Amygdala (tissue), 56 donors: ENCODE data around the gene TMCC2.
A peak's percentile ranks its signal among the peaks of the same experiment; 100 is the strongest.
"Not testable (repeated sequence)": the region's sequence is repeated elsewhere in the genome, so short reads cannot be mapped to it uniquely, and the experiment has no call there.

Experiments
- DNase-seq, 56 donors: peaks; one replicate each; lab custom pipeline; 2025; lab: John Stamatoyannopoulos, UW

TMCC2 gene

DNA sequence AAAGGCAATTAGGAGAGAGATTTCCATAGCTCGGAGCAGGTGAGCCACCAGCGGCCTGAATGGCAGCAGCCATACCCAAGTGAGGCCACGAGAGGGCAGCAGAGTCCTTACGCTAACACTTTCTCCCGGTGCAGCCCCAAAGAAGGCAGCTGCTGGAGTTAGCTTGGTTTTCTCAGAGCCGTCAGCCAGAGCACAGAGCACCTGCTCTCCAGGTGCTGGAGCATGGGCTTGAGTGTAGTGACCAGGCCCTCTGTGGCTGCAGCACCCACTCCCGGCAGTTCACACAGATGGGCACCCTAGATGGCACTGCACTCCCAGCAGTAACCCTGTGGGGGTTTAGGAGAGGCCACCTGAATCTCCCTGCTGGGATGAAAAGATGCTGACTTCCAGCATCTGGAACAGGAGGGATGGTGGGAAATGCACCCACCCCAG lies 45.8 kb downstream of the TMCC2 start:
- DNase-seq, result peak in 53 of 56 donors; percentile 21 to 91 (median 73)

DNA sequence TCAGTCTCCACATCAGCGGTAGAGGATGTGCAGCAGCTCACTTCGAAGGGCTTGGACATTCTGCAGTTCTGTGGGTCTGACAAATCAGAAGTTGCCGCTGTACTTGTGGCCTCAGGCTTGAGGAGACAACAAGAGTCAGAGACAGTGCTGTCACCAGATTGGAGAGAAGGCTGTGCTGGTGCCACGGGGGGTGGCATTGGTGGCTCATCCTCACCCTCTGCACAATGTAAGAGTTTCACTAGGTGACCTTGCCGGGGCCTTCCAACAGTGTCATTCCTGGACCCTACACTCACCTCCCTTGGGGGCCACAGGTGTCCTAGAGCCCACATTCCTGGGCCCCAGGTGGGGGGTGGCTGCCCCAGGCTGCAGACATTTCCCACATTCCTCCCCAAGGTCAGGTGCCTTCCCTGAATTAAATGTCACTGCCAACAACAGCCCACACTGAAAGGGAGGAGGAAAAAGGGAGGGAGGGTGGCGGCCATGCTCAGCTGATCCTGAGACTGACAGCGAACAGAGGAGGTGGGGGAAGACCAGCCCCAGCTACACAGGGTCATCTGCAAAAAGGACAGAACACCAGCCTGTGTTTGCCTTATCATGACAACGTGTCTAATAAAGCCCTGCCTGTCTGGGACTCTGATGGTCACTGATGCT lies 46.4 kb downstream of the TMCC2 start:
- no peak for DNase-seq

DNA sequence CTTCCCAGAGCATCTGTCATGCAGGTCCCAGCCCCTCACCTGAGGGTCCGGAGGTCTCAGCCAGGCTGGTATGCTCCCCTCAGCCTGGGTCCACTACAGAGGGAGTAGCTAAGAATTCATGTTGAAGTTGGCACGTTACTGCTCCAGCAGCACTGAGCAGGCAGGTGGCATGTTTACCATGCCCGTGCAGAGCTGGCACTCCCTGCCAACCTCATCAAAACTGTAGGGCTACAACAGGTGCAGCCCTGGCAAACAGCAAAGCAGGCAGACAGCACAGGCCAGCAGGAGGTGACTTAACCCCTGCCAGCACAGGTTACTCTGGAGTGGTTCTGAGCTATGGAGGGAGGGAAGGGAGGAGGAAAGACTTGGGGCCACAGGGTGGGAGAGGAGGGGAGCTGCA lies 47.4 kb downstream of the TMCC2 start:
- no peak for DNase-seq

DNA sequence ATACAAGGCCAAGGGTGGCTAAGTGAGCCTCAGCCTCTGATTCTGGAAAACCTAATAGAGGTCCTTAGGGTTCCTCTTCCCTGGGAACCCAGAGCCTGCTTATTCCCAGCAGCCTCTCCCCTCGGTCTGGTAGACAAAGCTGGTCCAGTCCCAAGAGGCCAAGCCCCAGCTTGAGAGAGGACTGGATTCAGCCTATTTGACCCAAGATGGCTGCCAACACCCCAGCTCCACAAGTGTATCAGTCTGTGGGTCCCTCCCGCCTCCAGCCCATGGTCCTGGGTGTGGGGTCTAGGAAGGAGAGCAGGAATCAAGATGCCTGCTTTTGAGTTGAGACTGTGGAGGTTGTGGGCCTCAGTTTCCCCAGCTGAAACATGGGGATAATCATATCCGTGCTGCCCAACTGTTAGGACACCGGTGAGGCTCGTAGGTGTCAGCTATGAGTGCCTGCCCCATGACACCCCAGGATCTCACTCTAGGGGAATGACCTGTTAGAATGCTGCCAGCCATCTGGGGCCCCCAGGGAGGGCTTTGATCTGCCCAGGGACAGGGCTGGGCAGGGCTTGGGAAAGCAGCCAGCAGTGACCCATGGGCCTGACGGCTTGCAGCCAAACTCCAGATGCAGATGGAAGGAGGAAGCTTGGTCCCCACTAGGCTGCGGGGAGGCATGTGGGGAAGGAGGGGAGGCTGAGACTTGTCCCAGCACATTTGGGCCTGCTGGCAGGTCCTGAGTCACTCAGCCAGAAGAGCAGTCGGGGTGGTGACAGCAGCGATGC lies 48.4 kb downstream of the TMCC2 start:
- peak in 24 of 56 donors; percentile 10 to 80 (median 38) for DNase-seq

GRCh38 chr1:205276689-205277065 lies 48.9 kb downstream of the TMCC2 start:
- DNase-seq, result no peak

DNA sequence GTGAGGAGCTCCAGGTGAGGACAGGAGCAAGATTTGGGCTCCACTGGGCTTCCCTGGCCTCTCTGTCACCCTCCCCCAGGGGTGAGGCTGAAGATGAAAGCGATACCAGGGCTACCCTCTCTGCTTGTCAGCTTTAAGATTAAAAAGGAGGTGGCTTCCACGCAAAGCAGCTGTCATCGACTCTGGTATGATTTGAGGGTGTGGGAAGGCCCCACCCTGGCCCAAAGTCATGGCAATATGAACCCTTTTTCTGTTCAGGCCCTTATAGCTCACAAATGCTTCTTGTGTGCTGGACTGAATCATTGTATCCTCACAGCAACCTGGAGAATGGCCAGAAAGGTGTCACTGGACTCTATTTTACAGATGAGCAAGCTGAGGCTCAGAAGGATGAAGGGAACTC lies 52.2 kb downstream of the TMCC2 start:
- DNase-seq, result no peak

DNA sequence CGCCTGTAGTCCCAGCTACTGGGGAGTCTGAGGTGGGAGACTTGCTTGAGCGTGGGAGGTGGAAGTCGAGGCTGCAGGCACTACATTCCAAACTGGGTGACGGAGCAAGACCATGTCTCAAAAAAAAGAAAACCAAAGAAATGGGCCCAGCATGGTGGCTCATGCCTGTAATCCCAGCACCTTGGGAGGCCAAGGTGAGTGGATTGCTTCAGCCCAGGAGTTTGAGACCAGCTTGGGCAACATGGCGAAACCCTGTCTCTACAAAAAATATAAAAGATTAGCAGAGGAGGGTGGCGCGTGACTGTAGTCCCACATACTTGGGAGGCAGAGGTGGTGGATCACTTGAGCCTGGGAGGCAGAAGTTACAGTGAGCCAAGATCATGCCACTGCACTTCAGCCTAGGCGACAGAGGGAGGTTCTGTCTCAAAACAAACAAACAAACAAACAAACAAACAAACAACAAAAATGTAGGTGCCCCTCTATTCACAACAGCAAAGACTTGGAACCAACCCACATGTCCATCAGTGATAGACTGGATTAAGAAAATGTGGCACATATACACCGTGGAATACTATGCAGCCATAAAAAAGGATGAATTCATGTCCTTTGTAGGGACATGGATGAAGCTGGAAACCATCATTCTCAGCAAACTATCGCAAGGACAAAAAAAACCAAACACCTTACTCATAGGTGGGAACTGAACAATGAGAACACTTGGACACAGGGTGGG lies 53.1 kb downstream of the TMCC2 start:
- DNase-seq, result not testable (repeated sequence)

- no peak for DNase-seq
These were observed 55.8 kb downstream of the TMCC2 start for GRCh38 chr1:205283270-205284147.

- DNase-seq, result peak in 54 of 56 donors; percentile 22 to 93 (median 80)
These were observed 56.8 kb downstream of the TMCC2 start for GRCh38 chr1:205284420-205285144.

DNA sequence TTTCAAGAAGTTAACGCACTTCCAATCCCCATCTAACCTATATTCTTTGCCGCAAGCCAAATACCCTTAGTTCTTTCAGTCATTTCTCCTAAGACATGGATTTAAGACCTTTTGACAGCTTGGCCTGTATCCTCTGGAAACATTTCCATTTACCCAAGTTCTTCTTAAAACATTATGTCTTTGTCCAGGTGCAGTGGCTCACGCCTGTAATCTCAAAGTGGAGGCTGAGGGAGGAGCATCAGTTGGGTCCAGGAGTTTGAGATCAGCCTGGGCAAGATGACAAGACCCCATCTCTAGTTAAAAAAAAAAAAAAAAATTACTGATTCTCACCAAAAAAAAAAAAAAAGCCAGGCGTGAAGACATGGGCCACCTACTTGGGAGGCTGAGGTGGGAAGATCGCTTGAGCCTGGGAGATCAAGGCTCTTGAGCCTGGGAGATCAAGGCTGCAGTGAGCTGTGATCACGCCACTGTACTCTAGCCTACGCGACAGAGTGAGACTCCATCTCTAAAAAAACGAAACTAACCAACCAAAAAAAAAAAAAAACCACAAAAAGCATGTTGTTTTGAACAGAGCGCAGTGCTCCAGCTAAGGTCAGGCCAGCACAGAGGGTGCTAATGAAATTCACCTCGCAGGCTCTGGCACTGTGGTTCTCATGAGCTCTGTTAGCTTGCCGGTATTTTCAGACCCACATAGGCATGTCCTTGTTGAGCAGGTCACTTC lies 57.8 kb downstream of the TMCC2 start:
- no peak for DNase-seq

- no peak for DNase-seq
These were observed 58.7 kb downstream of the TMCC2 start for GRCh38 chr1:205286335-205286950.

- DNase-seq, result no peak
These were observed 59.3 kb downstream of the TMCC2 start for GRCh38 chr1:205287076-205287475.

GRCh38 chr1:205287767-205288559 lies 60.2 kb downstream of the TMCC2 start:
- peak in 24 of 56 donors; percentile 8 to 72 (median 26) for DNase-seq

DNA sequence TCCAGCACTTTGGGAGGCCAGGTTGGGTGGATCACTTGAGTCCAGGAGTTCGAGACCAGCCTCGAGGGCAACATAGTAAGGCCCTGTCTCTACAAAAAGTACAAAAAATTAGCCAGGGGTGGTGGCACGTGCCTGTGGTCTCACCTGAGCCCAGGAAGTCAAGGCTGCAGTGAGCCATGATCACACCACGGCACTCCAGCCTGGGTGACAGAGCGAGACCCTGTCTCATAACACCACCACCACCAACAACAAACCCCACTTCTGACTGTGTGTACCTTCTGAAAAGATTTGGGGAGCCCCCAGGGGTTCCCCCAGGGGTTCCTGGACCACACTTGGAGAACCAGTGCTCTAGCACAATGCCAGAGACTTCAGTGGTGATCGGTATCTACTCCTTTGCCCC lies 63.9 kb downstream of the TMCC2 start:
- DNase-seq, result no peak

DNA sequence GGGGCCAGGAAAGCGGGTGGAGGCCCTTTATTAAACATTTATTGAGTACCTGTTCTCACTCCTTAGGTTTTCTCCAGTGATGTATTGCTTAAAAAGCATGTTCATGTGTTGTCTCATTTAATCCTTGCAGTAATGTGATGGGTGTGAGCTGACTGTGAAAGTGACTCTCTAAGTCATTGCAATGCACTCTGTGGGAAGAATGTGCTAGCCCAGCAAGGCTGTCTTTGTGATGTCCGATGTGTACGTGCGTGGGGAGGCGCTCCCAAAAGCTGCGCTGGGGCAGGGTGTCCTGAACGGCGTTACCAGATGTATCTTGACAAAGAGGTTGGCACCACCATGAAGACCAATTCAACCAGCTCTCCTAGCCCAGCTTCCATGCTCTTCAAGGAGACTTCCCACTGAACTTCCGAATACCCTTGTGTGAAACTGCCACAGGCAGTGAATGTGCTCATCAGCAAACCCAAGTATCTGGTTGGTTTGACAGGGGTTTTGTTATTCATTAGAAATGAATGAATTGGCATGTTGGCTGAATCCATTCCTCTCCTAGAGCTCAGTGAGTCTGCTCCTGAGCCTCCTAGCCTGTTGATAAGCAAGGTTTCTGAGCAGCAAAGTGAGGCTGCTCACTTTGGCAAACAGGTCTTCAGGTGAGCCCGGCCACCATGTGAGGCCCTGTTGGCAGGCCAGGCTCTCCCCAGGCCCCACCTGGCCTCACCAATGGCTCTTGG lies 65.8 kb downstream of the TMCC2 start:
- no peak for DNase-seq

GRCh38 chr1:205294175-205294917 lies 66.6 kb downstream of the TMCC2 start:
- no peak for DNase-seq
